Hippocampal formation (tissue), 2 donors: ENCODE measurements around the gene KRTAP10-8.
"Not testable (repeated sequence)": the region's sequence is repeated elsewhere in the genome, so short reads cannot be mapped to it uniquely, and the experiment has no call there.

Source experiments
- DNase-seq, 2 donors: peaks; one replicate each; lab custom pipeline; 2025; lab: John Stamatoyannopoulos, UW

The KRTAP10-8 gene

DNA sequence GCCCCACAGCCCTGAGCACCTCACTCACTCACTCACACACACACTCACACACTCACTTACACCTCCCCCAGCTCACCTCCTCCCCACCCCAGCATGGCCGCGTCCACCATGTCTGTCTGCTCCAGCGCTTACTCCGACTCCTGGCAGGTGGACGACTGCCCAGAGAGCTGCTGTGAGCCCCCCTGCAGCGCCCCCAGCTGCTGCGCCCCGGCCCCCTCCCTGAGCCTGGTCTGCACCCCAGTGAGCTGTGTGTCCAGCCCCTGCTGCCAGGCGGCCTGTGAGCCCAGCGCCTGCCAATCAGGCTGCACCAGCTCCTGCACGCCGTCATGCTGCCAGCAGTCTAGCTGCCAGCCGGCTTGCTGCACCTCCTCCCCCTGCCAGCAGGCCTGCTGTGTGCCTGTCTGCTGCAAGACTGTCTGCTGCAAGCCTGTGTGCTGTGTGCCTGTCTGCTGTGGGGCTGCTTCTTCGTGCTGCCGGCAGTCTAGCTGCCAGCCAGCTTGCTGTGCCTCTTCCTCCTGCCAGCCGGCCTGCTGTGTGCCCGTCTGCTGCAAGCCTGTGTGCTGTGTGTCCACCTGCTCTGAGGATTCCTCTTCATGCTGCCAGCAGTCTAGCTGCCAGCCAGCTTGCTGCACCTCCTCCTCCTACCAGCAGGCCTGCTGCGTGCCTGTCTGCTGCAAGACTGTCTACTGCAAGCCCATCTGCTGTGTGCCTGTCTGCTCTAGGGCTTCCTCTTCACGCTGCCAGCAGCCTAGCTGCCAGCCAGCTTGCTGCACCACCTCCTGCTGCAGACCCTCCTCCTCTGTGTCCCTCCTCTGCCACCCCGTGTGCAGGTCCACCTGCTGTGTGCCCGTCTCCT, 34.7 kb downstream of the KRTAP10-8 start, which contains the start of gene KRTAP10-11:
Gene KRTAP10-11, plus strand, starts transcription at position 49 of the 856 bp plus-strand sequence. Its CDS starts 45 bp downstream, at position 94.
- not testable (repeated sequence) for DNase-seq

DNA sequence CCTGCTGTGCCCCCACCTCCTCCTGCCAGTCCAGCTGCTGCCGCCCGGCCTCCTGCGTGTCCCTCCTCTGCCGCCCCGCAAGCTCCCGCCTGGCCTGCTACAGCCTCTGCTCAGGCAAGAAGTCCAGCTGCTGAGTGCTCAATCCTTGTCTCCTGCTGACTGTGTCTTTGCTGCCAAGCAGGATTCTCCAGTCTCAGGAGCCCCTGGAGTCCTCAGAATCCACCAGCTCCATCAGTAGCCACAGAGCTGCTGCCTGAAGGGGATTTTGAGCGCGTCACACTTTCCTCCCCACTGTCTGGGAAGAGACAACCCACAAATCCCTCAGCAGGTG, 35.3 kb downstream of the KRTAP10-8 start:
- DNase-seq, result no peak

DNA sequence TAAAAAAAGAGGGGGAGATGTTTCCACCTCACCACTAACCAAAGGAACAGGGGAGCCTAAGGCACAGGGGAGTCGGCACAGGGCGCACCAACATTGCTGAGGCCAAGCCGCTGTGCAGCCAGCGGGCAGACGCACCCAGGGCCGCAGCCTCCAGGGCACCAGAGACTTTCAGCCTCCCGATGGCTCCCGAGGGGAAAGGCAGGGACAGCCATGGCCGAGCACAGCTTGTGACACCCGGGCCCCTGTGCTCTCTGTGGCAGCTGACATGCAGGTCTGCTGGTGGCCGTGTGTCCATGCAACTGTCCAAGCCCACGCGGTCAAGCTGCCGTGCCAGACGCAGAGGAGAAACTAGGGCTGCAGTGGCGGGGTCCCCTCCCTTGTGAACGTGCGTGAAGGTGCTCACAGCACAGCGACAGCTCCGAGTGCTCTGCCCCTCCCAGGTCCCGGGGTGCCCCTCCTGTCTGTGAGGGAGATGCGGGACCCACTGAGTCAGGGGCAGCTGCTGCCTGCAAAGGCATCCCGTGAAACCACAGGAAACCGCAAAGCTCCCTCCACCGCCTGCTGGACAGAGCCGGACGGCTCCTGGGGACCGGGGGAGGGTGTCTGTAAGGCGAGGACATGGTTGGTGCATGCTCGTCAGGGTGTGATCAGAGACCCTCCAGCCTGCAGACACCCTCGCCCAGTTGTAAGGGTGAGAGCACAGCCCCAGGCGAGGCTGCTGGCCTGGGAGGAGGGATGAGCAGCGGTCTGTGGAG, 36.9 kb downstream of the KRTAP10-8 start:
- DNase-seq, result no peak

DNA sequence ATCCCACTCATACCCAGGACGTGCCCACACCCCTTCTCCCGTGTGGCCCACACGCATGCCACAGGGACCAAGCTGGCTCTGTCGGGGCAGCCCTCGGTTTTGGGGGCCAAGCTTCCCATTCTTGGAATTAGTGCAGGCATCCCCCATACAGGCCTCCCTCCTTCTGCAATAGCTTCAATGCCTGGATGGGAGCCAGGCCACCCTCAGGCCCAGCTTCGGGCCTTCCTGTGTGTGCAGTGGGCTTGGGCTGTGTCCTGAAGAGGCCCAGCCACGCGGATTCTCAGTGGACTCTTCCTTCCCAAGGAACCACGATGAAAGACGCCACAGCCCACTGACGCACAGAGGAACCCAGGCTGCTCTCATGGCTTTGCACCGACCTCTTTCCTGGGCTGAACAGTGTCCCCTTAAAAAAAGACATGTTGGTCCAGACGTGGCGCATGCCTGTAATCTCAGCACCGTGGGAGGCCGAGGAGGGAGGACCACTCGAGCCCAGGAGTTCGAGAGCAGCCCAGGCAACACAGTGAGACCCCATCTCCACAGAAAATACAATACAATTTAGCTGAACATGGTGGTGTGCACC, 37.7 kb downstream of the KRTAP10-8 start:
- no peak for DNase-seq

DNA sequence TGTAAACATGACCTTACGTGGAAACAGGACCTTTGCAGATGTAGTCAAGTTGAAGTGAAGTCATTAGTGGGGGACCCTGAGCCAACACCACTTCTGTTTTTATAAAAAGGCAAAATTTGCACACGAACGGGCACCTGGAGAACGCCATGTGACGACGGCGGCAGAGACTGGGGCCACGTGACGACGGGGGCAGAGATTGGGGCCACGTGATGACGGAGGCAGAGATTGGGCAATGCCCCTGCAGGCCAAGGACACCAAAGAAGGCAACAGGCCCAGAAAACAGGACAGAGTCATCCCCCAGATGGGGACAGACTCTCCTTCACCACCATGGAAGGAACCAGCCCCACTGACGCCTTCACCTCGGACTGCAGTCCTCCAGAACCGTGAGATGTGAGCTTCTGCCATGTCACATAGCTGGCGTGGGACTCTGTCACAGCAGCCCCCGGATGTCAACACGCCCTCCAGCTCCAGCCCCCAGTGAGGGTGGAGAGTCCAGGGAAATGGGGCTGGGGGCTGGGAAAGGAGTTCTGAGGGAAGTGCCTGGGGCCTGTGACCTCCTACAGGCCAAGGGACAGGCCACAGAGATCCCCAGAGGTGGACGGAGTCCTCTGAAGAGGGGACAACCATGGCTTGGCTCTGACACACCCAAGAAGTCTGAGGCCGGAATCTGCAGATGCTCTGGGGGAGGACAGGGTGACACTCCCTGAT, 38.5 kb downstream of the KRTAP10-8 start:
- DNase-seq, result no peak

DNA sequence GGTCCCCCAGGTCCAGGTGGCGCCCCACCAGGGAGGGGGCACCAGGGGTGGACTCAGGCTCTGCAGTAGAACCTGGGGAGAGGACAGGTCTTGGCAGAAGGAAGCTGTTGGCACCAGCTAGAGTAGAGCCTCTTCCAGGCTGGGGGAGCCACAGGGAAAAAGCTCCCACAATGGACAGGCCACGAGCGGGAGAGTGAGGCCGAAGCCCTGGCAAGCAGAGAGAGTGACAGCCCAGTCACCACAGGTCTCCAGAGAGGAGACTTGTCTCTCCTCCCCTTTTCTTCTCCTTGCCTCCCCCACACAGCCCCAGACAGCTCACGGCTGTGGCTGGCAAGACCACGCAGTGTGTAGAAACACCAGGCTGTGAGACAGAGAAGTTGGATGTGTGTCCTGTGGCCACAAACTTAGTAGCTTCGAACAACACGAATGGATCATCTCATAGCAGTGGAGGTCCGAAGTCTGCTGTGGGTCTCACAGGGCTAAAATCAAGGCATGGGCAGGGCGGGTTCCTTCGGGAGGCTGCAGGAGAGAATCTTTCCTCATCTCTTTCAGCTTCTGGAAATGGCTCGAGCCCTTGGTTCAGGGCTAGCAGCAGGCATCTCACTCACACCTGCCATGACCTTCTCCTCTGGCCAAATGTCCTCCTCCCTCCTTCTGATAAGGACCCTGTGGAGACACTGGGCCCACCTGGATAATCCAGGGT, 39.2 kb downstream of the KRTAP10-8 start:
- DNase-seq, result no peak

DNA sequence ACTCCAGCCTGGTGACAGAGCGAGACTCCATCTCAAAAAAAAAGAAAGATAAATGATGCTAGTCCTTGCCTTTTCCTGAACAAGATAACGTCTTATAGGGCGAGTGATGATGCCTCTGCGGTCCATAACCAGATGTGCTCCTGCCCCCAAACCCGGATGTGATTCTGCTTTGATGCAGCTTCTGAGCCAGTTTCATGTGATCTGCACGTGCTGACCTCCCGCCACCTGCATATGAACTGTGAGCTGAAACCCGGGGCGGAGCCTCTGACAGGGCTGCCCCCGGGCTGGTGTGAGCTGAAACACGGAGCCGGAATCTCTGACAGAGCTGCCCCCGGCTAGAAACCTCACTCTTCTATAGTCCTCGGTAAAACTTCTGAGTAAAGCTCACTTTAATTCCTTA, 41.2 kb downstream of the KRTAP10-8 start:
- DNase-seq, result no peak

DNA sequence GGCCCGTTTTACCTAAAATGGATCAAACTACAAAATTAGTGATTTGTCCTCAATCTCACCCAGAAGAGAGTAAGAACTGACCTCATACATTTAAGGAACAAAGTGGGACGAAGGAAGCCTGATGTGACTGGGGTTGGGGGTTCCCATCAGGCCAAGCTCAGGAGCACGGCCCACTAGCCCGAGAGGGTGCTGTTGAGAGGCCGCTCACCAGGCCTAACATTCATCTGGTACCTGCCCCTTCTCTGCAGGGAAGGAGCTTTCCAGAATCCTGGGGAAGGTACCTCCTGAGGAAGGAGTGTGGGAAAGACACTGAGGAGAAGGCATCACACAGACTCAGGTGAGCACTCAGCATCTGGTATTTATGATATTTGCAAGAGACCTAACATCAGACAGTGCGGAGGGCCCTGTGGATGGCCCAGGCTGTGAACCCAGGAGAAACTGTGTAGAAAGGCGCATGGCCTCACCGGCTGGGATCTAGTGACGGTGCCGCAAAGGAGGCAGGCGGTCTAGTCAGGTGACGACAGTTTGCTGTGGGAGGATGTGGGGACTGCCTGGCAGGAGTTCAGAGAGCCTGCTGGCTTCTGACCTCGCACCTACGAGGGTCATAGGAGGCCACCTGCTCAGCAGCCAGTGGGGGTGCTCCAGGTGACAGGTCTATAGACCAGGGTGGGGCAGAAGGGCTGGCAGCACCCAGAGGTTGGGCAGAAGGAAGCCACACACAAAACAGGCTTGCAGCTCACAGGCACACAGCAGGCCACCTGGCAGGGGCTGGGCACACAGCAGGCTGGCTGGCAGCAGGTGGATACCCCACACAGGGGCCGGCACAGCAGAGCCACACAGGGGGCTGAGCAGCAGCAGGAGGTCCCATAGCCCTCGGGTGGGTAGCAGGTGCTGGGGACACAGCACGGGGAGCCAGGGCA, 42.0 kb downstream of the KRTAP10-8 start:
- no peak for DNase-seq

DNA sequence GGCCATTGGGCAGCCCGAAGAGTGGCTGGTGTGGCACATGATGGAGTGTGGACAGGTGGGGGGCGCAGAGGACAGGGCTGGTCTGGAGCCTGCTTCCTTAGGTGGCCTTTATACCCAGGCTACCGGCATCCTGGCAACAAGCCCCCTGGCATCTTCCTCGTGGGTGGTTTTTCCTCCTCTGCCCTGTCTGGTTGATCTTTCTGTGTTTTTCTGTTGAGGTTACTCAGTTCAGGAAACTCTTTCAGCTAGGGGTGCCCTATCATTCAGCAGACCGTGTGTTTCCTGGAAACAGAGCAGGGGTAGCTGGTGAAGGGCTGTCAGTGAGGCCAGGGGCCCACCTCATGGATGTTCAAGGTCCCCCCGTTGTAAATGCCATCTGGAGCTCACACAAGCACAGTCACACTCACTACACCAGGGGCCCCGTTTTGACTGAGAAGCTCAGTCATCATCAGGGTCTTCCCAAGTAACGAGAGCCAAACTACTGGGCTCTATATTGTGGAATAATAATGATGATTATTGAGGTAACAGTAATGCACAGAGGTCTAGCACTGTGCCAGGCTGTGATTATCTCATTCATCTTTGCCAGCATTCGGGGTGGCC, 42.8 kb downstream of the KRTAP10-8 start, which contains the start of gene KRTAP12-4:
Gene KRTAP12-4, minus strand, starts transcription at position 84 of the 600 bp plus-strand sequence. Its CDS starts 45 bp downstream, at position 39.
- DNase-seq, result no peak

DNA sequence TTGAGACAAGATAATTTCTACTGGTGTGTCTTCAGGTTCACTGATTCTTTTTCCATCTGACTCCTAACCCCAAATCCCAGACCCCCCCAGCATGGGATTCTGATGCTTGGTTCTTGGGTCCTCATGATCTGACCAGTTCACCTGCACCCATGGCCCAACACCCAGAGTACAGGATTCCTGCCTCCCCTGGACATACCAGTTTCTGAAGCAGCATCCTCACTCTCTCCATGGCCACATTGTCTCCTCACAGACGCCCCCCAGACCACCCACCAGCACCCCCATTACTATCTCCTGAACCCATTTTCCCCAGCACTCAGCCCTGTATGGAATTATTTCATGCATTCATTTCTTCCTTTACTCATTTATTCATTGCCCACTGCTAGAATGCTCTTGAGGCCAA, 45.0 kb downstream of the KRTAP10-8 start:
- DNase-seq, result no peak

DNA sequence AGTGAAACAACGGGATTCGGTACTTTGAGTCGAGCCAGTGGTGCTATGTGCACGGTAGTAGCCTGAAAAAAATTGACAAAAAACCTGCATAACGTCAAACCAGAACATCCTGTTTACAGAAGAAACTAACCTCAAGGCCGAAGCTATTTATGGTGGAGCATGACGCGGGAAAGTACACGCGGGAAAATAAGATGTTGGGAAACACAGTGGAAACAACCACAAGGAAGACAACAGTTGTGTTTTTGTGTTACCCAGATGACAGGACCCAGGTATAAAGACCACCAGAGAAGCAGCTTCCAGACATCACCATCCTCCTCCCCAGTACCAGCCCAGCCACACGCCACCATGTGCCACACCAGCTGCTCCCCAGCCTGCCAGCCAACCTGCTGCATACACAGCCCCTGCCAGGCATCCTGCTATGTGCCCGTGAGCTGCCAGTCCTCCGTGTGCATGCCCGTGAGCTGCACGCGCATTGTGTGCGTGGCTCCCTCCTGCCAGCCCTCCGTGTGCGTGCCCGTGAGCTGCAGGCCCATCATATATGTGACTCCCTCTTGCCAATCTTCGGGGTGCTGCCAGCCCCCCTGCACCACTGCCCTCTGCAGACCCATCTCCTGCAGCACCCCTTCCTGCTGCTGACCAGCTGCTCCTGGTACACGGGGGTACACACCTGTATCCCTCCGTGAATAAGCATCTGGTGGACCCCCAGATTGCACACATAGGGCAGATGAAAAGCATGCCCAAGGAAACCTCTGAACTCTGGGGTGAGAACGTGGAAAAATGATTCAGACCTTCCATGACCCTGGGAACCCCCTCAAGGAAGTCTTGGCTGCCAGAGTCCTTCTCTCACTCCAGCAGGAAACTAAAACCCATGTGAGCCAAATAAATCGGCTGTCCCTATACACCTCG, 46.0 kb downstream of the KRTAP10-8 start, which contains the start of gene KRTAP12-3:
Gene KRTAP12-3, plus strand, starts transcription at position 298 of the 906 bp plus-strand sequence. Its CDS starts 48 bp downstream, at position 346.
- no peak for DNase-seq

DNA sequence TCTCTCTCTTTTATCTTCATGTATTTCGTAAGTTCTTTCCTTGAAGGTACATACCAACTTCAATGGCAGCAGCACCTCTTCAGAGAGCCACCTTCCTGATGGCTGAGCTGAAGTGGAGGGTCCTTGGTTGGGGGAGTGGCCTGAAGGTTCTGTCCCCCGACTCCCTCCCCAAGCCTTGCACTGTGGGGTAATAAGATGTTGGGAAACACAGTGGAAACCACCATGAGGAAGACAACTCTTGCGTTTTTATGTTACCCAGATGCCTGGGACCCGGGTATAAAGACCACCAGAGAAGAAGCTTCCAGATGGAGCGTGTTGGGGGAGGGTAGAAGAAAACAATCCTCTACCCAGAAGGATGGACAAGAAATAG, 46.6 kb downstream of the KRTAP10-8 start:
- no peak for DNase-seq

DNA sequence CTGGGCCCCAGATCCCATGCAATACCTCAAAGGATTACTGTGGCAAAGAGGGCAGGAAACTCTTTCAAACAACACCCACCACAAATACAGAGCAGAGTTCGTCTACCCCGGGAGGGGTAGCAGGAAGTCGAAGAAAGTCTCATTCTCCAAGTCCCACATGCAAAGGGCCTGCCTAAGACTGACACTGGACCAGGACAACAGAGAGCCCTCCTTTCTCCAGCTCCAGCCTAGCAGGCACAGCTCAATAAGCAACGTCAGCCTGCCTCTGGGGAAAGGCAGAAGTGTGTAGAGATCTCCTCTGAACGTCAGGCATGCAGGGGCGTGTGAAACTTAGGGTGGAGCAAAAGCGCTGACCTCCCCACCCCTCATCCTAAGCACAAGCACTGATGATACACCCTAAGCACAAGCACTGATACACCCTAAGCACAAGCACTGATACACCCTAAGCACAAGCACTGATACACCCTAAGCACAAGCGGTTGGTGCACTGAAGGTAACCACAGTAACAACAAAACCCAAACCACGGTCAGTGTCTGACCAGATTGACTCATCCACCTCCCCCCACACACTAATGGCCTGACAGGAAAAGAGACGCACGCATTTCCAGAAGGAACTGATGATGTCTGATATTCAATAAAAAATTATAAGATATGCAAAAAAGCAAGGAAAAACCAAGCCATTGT, 47.2 kb downstream of the KRTAP10-8 start:
- no peak for DNase-seq

DNA sequence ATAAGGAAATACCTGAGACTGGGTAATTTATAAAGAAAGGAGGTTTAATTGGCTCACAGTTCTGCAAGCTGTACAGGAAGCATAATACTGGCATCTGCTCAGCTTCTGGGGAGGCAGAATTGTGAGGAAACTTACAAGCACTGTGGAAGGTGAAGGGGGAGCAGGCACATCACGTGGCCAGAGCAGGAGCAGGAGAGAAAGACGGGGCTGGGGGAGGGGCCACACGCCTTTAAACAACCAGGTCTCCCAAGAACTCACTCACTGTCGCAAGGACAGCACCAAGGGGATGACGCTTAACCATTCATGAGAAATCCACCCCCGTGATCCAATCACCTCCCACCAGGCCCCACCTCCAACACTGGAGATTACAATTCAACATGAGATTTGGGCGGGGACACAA, 49.7 kb downstream of the KRTAP10-8 start:
- DNase-seq, result not testable (repeated sequence)
